Stimulated activated CD4-positive, alpha-beta T cell treated with anti-CD3 and anti-CD28 coated beads, Interleukin-2, amount 100 ng/mL, for 4 hours (primary cell): ENCODE results near the gene ZNF774.
"Not testable (repeated sequence)": the region's sequence is repeated elsewhere in the genome, so short reads cannot be mapped to it uniquely, and the experiment has no call there.

ENCODE experiments used
- DNase-seq: peaks from one replicate; pipeline ENCODE4 v3.0.0-alpha.2; 2020; ENCODE audit warnings: low read depth

ZNF774 gene

DNA sequence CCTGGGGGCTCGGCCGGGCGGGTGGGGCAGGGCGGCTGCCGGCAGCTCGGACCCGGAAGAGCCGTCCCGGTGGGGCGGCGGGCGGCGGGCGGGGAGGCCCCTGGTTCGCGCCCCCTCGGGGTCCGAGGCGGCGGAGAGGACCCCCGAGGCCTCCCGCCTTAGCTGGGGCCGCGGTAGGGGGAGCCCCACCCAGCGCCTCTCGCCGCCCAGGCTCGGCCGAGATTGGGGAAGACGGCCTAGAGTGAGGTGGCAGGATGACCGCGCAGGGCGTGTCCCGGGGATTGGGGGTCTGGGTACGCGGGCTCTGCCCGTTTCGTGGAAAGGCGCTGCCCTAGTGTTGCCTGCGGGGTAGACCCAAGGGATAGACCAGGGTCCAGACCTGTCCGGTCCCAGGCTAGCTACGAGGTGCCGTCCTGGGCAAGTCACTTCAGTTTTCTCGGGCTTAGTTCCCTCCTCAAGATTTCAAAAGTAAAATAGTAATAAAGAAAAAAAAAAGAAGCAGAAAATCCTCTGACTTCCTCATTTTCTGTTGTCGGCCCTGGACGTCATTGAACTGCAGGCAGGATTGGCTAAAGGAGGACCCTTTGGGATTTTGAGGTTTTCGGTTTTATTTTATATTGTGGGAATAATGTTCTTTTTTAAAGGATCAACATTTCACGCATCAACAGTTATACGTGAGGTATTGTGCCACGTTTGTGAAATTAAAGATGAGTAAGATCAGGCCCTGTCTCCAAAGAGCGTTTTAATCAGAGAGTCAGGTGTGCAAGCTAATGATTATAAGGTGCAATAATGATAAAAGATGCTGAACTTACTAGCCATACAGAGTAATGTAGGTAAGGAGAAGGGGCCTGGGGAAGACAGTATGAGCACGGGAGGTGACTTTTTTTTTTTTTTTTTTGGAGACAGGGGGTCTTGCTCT lies 36.6 kb downstream of the ZNF774 start:
- peak; percentile 19 for DNase-seq

DNA sequence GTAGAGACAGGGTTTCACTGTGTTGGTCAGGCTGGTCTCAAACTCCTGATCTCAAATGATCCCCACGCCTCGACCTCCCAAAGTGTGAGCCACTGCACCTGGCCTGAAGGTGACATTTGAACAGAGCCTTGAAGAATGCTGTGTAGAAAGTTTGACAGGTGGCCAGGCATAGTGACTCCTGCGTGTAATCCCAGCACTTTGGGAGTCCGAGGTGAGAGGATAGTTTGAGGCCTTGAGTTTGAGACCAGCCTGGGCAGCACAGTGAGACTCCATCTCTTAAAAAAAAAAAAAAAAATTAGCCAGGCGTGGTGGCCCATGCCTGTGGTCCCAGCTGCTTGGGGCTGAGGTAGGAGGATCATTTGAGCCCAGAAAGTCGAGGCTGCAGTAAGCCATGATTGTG lies 37.4 kb downstream of the ZNF774 start:
- DNase-seq = no peak

DNA sequence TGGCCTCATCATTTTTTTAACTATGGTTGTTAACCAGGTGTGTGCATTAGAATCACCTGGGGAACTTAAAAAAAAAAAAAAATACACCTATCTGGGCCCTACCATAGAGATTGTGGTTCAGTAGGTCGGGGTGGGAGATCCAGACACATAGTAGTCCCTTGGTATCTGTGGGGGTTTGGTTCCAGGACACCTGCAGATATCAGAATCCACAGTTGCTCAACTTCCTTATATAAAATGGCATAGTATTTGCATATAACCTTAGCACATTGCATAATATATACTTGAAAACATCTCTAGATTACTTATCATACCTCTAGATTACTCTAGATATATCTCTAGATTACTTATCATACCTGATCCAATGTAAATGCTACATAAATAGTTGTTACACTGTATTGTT lies 41.0 kb downstream of the ZNF774 start:
- DNase-seq = no peak

DNA sequence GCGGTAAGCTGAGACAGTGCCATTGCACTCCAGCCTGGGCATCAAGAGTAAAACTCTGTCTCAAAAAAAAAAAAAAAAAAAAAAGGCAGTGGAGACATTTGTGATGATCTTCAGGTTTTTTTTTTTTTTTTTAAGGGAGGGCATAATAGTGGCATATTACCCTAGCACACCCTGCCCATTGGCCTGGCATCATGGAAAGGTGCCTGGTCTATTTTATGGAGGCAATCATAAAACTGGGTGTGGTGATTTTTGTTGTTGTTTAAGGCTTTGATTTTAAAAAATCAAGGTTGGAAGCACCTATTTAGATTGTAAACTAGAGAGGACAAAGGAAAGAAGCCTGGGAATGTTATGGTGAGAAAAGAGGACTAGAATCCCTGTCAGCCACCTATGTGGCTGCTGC lies 42.0 kb downstream of the ZNF774 start:
- DNase-seq = no peak

DNA sequence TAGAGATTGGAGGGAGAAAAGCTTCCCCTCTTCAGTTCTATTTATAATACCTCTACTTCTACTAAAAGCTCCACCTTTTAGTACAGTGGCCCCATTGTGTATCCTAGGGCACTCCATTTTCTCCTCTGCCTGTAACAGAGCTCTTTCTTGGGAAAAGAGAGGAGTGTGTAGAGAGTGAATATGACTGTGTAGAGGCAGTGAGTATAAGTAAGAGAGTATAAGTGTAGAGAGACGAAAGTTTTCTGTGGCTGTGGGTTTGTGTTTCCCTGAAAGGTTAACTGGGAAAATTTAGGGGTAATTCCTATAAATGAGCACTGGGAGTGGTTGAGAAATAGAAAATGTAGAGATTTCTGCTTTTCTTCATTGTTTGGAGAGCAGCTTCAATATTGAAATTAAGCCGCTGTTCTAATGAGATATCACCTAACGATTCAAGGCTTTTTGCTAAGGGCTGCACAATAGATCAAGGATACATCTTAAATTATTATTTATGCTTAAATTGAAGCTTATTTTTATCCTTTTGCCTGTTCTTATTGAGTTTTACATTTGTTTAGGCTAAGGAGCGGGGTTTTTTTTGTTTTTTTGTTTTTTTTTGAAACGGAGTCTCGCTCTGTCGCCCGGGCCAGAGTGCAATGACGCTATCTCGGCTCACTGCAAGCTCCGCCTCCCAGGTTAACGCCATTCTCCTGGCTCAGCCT lies 42.8 kb downstream of the ZNF774 start:
- no peak for DNase-seq

DNA sequence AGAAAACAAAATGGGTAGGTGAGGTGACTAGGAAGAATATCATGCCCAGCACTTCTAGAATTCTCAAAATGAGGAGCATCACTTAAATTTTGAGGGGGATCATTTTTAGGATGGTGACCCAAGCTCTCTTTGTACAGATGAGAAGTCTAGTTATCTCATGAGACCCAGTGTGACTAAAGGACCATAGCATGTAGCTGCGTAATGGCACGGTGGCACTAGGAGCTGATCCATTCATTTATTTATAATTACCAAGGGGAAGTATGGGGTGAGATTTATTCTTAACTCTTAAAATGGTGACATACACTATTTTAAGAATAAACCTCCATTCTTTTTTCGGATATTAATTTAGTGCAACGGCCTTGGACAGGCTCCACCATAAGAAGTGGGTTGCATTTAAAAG lies 44.2 kb downstream of the ZNF774 start:
- no peak for DNase-seq

DNA sequence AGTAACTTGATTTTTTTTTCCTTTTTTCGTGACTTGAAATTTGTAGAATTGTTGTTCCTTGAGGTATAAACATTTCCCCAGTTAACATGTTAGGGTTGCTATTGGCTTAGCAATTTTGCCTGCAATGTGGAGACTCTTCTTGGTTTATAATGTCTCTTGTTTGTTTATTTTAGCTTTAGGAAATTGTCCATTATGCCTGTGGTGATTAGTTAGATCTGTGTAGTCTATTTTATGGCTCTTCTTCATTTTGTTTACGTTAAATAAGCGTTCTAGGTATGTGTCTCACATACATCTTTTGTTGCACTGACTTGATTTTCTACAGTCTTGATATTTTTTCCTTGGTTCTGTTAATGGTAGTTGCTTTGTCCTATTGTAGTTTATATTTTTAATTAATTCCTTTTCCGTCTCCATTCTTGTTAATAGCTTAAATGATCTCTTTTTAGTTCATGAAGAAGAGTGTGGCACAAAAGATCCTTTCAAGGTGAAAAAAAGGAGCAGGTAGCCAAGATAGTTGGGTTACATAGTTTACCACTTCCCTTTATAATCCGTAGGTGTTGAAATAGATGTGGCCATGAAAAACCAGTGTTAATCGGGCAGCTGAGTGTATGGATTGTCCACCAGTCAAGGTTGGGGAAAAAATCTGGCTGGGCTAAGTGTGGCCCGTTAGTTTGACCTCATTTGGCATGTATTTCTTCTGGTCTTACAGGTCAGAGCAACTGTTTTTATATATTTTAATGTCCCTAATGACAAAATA lies 48.1 kb downstream of the ZNF774 start:
- DNase-seq = no peak

DNA sequence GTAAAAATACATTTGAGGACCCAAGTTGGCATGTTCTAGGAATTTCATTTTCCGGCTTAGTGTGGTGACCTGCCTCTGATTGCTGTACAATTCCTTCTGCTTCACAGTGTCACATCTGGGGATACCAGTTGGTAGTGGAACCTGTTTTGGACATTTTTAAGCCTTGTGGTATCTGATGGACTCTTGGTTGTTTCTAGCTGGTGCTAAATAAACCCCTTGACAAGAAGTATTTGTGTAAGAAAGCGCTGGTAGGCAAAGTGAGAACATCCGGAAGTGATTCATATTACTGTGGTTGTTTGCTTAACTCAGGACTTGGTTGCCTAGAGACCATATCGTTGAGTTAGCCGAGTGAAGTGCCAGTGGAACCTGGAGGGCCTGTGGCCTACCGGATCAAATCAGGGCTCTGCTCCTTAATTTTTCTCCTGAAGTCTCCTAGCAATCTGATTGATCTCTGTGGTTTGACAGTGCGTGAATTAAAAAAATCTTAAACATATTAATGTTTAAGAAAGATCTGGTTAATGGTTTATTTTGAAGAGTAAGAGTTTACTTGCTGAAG lies 48.8 kb downstream of the ZNF774 start:
- DNase-seq = peak; percentile 29

DNA sequence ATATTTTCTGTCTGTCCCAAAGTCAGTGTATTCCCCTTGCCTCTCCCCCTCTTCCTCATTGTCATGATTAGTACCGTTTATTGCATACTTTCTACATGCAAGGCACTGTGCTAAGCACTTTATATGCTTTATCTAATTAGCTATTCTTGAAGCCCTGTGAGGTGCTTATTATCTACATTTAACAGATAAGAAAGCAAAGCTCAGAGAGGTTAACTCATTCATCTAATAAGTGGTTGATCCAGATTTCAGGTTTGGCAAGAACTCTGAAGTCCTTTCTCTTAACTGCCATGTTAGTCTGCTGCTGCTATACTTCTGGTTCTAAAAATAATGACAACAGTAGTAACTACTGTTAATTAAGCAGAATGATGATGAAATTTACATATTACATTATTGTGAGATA lies 49.4 kb downstream of the ZNF774 start:
- no peak for DNase-seq

DNA sequence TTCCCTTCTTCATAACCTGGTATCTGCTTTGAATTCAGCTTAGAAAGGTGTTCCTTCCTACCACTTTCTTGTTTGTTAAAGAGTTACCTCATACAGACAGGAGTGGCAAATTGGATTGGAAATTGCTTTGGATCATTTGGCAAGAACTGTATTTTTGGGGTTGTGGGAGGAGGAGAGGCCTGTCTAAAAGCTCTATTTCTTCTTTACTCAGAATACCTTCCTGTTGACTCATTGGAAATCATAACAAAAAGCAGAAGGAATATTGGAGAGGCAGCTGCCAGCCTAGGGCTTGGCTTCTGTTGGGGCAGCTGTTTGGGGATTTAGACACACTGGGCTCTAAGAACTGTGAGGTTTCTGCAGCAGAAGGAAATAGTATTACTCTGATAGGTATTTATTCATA lies 50.1 kb downstream of the ZNF774 start:
- DNase-seq = no peak

DNA sequence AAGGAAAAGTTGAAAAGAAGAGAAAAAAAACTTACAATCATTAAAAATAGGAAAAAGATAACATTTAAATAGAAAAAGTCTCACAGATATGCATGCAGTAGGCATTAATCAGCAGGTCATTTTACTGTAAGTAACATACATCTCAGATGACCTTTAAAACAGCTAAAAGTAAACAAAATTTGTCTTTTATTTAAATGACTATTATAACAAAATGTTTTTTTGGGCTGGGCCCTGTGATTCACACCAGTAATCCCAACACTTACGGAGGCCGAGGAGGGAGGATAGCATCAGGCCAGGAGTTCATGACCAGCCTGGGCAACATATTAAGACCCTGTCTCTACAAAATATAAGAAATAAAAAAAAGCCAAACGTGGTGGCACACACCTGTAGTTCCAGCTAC lies 50.7 kb downstream of the ZNF774 start:
- no peak for DNase-seq

DNA sequence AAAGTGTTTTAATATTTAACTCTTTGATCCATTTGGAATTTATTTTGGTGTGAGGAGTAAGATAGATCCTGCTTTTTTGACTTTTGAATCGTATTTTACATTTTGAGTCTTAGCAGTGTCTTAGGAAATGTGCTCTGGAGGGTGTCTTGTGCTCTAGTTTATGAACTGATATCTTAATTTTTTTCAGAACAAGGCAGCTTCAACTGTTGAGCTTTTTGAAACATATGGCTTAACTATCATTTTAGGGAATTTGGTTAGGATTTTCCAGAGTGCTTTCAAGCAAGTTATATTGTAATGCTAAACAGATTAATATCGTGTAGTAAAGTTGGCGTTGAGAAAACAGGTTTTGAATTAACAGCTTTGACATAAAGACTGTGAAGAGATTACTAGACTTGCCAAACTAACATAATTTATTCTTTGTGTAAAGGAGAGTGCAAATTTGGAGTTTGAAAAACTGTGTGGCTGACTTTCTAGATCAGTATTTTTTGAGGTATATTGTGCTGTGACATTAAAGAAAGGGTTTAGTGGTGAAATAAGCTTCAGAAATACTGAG lies 53.0 kb downstream of the ZNF774 start:
- no peak for DNase-seq

DNA sequence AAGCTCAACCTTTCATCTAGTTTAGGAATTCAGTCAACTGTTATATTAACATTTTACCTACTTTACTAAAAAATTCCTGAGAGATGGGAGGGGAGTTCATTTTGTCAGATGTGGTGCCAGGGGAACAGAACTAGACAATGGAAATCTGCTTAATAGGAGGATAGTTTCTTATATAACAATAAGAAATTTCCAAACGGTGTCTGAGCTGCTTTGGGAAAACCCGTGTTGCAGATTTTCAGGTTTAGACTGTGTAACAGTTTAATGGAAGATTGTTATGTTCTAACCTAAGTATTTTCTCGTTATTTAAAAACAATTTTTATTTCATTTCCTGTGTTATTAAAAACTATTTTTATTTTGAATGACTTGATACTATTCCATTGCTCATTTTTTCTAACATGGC lies 55.3 kb downstream of the ZNF774 start:
- DNase-seq = no peak

DNA sequence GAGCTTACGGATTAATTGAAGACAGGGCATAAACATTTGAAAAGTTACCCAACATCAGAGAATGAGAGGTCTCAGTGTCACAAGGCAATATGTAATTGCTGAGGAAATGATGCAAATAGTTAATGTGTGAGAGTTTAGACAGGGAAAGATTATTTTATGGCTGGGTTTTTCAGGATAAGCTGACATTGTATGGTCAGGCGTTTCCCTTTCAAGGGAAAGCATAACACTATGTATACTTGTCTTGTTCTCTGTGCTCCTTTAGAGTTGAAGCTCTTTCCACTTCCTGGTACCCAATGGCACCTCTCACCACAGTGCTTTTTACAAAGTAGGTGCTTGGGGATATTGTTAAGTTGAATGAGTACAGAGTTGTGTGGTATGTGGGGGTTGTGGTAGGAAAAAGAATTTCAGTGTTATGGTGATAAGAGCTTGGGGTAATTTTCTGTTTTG lies 55.8 kb downstream of the ZNF774 start:
- DNase-seq = no peak

DNA sequence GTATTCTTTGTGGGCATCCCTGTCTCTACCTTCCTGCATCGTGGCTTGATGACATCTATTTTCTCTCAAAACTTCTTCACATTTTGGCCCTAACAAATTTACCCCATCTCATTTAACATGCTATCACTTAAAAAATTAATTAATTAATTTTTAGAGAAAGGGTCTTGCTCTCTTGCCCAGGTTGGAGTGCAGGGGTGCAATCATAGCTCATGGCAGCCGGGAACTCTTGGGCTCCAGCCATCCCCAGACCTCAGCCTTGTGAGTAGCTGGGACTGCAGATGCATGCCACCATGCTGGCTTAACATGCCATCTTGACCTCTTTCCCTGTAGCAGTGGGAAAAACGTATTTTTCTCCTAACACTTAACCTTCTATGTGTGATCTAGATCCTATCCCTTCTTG lies 56.6 kb downstream of the ZNF774 start:
- DNase-seq = no peak

DNA sequence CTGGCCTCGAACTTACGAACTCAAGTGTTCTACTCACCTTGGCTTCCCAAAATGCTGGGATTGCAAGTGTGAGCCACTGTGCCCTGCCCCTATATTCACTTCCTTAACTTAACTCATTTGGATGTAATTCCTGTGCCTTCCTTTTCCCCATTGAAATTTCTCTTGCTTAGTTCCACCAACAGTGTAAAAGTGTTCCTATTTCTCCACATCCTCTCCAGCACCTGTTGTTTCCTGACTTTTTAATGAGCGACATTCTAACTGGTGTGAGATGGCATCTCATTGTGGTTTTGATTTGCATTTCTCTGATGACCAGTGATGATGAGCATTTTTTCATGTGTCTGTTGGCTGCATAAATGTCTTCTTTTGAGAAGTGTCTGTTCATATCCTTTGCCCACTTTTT lies 57.5 kb downstream of the ZNF774 start:
- DNase-seq = not testable (repeated sequence)

DNA sequence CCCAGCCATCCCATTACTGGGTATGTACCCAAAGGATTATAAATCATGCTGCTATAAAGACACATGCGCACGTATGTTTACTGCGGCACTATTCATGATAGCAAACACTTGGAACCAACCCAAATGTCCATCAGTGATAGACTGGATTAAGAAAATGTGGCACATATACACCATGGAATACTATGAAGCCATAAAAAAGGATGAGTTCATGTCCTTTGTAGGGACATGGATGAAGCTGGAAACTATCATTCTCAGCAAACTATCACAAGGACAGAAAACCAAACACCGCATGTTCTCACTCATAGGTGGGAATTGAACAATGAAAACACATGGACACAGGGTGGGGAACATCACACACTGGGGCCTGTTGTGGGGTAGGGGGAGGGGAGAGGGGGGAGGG lies 58.2 kb downstream of the ZNF774 start:
- DNase-seq = not testable (repeated sequence)

DNA sequence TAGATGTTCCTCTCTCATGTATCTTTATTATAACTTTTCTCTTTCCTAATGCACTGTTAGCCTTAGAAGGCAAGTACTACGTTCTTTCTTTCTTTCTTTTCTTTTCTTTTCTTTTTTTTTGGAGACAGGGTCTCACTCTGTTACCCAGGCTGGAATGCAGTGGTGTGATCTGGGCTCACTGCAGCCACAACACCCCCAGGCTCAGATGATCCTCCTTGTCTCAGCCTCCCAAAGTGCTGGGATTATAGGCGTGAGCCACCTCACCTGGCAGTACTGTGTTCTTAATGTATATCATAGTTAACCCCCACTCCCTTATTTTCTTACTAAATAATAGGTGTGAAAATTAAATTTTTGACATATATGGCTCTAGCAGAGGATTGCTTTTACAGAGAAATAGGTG lies 59.1 kb downstream of the ZNF774 start:
- no peak for DNase-seq
